DMS53 treated with DMSO at 0.1 percent for 48 hours (cell line): ENCODE results near the gene TDRD7.
A peak's percentile ranks its signal among the peaks of the same experiment; 100 is the strongest.
"Not testable (repeated sequence)": the region's sequence is repeated elsewhere in the genome, so short reads cannot be mapped to it uniquely, and the experiment has no call there.

Source experiments
- DNase-seq: peaks from one replicate; lab custom pipeline; 2025; ENCODE audit not compliant: unreplicated experiment; lab: John Stamatoyannopoulos, UW

Gene TDRD7

DNA sequence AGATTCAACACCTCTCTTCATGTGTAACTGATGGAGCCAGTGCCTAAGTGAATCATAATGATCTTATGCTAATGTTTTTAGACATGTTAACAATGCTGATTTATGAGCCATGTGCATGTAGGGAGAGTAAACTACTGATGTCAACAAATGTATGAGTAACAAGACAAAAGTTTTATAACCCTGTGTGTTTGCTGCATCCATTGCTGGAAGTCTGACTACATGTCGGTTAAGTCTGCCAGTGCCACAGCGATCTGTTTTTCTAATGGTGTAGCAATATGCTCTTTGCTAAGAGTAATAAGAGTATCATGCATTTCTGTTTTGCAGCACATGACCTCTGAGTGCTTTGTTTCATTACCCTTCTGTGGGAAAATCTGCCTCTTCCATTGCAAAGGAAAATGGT lies 63.2 kb downstream of the TDRD7 start:
- DNase-seq: no peak

DNA sequence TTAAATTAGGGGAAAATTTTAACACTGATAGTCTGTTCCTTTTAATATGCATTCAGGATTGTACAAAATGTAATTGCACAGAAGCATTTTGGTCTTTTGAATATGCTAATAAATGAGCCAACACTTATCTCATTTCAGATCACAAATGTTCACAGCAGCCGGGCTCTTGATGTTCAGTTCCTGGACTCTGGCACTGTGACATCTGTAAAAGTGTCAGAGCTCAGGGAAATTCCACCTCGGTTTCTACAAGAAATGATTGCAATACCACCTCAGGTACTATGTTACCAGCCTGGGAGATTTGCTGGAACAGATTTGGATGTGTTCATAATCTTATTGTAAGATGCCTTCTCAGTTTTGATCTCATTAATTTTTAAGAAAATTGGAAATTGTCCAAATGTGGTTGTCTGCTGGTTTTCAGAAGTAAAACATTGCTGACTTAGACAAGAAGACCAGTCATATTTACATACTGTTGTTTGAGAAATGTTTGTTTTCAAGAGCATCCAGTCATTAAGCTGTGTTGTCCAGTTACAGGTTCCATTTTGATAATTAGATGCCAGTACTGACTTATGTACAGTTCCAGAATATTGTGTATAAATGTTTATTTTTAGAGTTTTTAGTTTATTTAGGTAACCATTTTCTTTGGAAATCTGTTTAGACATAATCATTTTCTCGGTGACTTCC lies 66.5 kb downstream of the TDRD7 start:
- no peak for DNase-seq

DNA sequence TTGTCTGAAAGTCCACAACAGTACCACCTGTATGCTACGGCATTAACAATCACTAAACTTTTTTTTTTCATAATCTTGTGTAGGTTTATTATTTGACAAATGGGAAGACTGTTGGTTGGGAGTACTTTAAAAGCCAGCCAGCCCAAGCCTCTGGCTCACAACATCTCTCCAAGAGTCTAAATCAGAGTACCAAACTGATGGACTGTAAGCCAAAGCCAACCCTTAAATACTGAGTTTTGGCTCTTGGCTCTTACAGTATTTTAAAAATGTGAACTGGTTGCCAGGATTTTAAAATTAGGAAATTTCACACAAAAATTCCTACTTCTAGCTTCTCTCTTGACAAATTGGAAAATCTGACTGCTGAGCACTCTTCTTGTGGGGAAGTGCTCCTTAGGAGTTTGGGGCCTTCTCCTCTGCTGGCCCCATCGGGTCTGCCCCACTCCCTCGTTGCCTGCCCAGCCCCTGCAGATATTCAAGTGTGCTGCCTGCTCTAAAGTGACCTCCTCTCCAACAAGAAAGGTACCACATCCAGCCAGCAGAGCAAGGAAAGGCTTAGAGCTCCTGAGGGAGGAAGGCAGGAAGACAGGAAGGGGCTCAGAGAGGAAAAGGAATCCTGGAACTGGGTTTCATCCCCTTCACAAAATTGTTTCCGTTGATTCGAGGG lies 67.7 kb downstream of the TDRD7 start:
- no peak for DNase-seq

DNA sequence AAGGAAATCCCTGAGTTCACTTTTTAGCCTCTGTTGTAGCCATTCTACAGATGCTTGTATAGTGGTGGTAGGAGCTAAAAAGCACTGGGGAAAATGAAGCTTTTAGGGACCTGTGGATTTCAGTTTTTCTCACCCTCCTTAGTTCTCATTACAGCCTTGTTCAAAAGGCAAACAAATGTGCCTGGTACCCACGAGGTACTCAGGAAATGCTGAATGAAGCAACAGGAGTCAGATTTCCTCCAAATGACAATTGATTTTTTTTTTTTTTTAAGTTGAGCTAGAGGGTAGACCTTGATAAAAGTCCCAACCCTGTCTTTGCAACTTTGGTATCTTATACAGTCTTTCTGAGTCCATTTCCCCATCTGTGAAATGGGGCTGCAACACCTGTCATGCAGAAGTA lies 68.3 kb downstream of the TDRD7 start:
- DNase-seq: no peak

DNA sequence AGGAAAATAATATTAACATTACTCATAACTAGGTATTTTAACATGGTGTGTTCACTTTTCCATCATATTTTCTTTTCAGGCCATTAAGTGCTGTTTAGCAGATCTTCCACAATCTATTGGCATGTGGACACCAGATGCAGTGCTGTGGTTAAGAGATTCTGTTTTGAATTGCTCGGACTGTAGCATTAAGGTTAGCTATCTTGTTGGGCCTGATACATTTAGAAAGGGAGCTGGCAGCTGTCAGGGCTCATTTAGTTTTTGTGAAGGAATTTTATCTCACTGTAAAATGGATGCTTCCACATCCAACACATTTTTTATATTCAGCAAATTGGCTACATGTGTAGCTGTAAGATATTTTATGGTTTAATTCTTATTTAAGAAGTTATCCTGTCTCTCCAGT lies 68.9 kb downstream of the TDRD7 start:
- no peak for DNase-seq

DNA sequence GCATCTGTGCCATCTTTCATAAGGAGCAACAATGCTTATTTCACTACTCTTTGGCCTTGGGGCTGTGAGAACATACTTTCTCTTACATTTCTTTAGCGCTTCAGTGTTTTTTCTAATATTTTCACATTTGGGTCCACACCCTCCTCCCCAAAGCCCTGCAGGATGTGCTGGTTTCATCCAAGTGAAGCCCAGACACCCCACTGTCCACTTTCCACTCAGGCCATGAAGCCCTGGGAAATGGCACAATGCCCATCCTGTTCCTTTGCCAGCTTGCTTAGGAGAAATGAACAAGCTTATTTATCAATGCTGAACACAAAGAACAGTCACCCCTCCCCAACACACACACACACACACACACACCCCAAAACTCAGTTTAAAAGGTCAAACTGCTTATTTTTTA lies 72.2 kb downstream of the TDRD7 start:
- no peak for DNase-seq

DNA sequence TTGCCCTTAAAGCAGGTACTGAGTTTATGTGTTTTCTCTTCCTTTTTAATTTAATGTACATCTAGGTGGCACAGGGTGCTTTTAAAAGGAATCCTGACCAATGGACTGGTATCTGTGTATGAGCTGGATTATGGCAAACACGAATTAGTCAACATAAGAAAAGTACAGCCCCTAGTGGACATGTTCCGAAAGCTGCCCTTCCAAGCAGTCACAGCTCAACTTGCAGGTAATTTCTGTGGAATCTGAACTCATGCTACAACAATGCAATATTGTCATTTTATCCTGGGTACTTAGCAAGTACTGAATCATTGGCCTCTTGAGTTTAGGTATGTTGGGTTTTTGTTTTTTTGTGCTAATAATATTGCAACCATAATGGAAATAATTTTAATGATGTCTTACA lies 75.2 kb downstream of the TDRD7 start:
- DNase-seq: no peak

DNA sequence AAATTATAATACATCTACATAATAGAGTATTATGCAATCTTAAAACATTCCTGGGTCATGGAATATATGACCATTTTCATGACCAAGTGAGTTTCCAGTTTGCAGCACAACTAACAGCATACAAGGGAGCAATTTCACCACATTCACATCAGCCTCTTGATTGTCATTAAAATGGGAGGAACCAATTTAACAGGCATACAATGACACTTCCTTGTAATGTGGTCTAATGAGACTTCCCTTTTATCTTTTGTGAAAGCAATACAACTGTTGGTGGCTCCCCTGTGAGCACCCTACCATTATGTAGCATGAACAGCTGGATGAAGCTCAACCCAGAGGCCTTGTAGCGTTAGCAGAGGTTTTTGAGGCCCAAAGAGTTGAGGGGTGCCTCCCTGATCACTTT lies 76.0 kb downstream of the TDRD7 start:
- no peak for DNase-seq

DNA sequence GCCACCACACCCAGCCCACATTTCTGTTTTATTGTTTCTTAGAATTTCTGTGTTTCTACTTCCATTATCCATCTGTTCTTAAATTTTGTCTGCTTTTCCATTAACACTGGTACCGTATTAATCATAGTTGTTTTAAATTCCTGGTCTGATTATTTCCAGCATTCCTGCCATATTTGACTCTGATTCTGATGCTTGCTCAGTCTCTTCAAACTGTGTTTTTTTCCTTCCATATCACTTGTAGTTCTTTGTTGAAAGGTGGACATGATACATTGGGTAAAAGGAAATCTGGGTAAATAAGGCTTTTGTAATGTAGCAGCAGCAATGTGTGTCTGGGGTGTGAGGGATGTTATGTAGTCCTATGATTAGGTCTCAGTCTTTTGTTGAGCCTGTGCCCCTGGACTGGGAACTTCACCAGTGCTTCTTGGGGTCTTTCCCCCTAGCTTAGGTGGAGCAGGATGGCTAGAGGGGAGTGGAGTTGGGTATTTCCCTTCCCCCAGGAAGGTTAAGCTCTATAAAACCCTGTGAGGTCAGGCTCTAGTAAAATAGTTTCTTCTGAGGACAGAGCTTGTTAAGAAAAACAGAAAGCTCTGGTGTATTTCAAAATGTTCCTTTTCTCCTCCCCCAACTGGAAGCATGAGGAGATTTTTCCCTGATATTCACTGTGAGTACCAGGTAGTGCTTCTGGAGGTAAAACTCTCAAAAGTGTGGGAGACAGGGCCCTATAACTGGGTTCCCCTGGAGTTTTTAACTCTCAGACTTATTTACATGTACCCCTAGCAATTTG lies 79.5 kb downstream of the TDRD7 start:
- DNase-seq: no peak

DNA sequence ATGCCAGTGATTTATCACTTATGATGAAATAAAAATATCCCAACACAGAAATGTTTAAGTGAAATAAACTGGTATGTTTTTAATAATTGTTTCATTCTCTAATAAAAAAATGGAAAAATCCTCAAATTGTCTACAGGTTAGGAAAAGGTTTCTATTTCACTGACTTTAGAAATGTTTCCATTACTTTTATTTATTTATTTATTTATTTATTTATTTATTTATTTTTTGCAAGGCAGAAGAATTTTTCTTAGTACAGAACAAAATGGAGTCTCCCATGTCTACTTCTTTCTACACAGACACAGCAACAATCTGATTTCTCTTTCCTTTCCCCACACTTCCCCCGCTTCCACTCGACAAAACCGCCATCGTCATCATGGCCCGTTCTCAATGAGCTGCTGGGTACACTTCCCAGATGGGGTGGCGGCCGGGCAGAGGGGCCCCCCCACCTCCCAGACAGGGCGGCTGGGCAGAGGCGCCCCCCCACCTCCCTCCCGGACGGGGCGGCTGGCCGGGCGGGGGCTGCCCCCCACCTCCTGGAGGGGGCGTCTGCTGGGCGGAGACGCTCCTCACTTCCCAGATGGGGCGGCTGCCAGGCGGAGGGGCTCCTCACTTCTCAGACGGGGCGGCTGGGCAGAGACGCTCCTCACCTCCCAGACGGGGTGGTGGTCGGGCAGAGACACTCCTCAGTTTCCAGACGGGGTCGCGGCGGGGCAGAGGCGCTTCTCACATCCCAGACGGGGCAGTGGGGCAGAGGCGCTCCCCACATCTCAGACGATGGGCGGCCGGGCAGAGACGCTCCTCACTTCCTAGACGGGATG lies 85.9 kb downstream of the TDRD7 start:
- DNase-seq: not testable (repeated sequence)

DNA sequence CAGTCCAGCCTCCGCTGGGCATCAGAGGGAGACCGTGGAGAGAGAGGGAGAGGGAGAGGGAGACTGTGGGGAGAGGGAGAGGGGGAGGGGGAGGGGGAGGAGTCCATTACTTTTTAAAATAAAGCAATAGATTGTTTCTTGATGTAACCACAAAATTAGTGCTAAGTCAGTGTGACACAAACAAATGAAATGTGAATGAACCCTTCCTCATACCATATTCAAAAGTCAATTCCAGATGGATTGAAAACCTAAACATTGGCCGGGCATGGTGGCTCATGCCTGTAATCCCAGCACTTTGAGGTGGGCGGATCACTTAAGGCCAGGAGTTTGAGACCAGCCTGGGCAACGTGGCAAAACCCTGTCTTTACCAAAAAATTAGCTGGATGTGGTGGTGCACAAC lies 87.0 kb downstream of the TDRD7 start:
- not testable (repeated sequence) for DNase-seq

DNA sequence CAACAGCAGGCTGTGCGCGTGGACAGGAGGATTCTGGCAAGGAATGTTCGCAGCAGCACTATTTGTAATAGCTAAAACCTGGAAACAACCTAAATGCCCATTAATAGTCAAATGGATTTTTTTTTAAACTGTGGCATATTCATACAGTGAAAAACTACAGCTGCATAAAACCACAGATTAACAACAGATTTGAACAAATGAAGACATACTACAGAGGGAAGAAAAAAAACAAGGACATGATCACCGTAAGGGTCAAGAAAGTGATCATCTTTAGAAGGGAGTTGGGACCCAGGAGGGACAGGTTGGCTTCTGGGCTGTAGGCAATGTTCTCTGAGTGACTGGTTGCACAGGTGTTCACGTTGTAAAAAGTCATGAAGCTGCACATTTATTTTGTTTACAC lies 88.4 kb downstream of the TDRD7 start:
- no peak for DNase-seq

DNA sequence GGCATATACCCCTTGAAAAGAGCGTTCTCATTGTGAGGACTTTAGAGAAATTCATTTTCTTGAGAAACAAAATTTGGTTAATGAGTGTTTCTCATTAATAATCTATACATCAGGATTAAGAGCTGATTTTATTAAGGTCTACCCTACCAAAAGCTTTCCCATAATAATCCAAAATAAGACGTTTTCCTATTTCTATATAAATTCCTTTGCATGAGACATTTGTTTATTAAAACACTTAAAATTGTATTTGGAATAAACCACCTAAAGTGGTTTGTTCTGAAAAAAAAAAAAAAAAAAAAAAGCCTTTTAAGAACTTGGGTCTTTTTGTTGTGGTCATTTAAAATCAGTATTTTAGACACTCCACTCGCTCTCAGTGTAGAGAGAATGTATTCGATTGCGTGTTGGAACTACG lies 88.9 kb downstream of the TDRD7 start:
- DNase-seq: no peak

DNA sequence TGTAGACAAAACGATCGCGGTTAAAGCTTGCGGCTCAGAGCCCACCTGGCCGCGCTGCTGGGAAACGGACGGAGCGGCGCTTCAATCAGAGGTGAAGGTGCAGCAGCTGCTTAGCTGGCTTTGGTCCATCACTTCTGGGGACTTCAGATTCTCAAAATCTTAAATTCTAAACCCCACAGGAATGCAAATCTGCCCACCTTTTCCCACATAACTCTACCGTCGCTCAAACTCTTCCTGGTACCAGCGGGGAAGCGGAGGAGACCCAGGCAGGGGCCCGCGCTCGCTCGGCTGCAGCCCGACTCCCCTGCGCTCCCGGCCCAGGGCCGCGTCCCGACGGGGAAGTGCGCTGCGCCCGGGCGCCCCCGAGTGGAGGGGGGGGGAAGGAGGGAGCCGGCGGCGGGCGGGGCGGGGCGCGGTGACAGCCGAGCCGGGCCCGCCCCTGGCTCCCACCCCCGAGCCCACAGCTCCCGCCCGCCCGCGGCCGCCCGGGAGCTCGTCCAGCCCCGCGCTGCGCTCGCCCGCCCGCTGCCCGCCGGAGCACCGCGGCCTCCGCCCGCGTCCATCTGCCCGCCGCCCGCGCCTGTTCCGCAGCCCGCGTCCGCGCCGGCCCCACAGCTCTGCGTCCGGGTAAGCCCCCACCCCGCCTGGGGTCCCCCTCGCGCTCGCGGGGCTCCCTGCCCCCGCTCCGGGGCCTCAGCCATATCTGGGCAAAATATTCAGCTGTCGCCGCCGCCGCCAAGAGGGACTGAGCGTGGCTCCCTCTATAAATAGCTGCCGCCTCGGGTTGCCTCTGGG lies 89.5 kb downstream of the TDRD7 start, which contains the start of gene TMOD1:
TMOD1 (plus strand) TSS at position 490 of the 795 bp plus-strand sequence. CDS start 22,523 bp downstream, outside the sequence.
- DNase-seq: peak; percentile 55

DNA sequence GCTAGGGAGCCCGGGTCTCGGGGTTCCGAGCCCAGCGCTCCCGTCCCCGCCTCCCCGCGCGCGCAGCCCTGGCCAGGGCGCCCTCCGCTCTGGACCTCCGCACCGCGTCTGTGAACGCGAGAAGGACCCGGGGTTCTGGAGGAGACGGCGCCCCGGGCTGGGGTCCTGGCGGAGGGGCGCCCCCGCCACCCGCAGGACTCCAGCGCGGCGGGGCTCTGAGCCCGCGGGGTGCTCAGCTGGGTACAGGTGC lies 90.0 kb downstream of the TDRD7 start:
- no peak for DNase-seq

DNA sequence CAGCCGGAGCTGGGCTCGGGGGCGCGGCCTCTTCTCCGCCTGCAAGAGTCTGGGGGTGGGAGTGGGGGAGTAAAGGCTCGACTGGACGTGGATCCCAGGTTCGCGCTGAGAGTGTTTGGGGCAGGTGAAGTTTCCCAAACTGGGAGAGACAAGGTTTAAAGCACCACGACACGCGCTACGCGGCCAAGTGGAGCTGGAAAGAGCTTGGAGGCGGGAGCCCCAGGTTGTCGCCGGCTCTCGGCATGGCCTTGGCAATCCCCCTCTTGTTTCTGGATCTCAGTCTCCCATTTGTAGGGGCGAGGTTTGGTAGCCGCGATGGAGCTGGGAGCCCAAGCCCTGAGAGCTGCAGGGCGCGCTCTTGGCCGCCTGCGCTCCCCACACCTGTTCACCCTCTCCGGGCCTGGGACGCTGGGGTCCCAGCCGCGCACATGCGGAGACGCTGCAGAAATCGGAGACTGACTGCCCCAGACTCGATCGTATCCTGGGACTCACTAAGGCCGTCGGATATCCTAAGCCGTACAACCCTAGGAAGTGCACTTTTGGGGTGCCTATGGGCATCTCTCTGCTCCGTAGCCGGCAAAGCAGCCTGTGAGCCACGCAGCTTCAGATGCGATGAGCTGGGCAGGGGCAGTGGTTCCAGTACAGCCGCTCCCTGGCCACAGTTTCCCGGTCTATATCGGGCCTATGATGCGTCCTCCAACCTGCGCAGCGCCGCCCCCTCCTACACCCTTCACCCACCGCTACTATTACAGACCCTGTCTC lies 90.5 kb downstream of the TDRD7 start:
- DNase-seq: no peak

DNA sequence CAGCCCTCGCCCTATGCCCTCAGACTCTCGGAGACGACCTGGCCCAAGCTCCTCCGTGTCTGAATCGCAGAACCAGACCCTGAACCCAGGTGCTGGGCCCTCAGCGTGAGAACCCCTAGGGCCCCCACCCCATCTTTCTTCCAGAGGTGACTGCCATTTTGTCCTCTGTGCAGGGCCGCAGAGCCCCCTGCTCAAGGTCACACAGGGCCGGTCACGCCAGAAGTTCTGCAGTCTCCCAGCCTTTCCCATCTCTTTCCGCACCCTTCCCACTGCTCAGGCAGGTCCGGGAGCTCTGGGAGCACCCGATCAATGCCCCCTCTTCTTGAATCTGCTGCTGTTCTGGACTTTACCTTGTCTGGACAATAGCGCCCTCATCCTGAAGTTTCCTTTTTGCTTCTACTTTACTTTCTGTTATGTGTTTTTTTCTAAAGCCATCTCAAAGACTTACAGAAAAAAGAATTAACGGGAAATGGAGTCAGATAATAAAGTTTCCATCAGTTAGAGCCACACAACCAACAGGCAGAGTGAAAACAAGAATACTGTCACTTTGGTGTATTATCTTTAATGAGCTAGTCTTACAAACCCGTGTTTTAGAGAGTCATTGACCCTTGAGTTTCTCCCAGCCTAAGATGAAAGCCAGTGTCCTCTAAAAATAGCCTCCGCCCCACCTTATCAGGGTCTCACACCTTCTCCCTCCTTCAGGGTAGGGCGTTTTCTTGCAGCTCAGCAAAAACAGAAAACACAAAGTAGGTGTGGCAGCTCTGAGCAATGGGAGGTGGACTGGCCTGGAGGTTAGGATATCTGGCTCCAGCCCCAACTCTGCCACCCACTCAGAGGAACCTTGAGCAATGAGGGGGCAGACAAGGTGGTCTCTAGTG lies 91.3 kb downstream of the TDRD7 start:
- DNase-seq: no peak

DNA sequence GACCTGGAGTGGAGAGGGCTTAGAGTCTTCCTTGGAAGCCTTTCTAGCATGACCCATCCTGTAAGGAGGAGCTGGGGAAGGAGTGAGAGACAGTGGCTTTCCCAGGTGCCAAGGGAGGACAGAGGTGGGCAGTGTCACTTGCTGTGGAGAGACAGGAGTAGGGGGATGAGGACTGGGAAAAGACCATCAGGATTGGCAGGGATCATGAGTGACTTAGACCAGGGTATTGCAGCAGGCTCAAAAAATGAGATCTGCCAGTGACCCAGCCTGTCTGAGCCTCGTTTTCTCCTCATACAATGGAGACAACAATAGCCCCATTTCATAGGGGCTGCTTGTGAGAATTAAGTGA lies 91.9 kb downstream of the TDRD7 start:
- no peak for DNase-seq
